Measurements from ENCODE around the gene PDE5A. TPM values are rescaled to one million over a fixed set of nuclear protein-coding genes. Genes with fewer than 3 reads are reported as not detected.

PDE5A gene
- total and polyA plus RNA-seq, 10 of the 15 experiments (the other 5 are each of a cell fraction or from before 2014, with no cell fraction given): under 0.01 to 3.9 (median 0.26) TPM; not detected in 1

- intact Hi-C loops (cut with micrococcal nuclease; ENCODE audit: unreplicated experiment): no loop called here
- Histone ChIP-seq H4K20me1 (ENCODE audit: control insufficient read depth, insufficient read depth) (no peaks in the 10 kb centered on the region), H3K79me2 (ENCODE audit: control insufficient read depth, insufficient read depth, low read length) (no peaks in the 10 kb centered on the region), H3K9ac (ENCODE audit: control insufficient read depth, insufficient read depth, low read length) (no peak overlapping the region), H3K4me1 (ENCODE audit: control insufficient read depth, insufficient read depth, low read length) (no peaks in the 10 kb centered on the region), H3K36me3 (ENCODE audit: control insufficient read depth in 2 of 2, insufficient read depth in 2 of 2, low read length in 1 of 2) (no peaks in the 10 kb centered on the region), H2AFZ (ENCODE audit: control insufficient read depth, low read depth, low read length) (no peak overlapping the region), H3K27me3 (replicated peaks in 1 of 2; ENCODE audit: control insufficient read depth in 2 of 2, insufficient read depth in 2 of 2, low read length in 1 of 2) (no peaks in the 10 kb centered on the region), H3K4me2 (ENCODE audit: control insufficient read depth, insufficient read depth) (no peak overlapping the region), H3K4me3 (no peak overlapping the region), H3K27ac (ENCODE audit: control insufficient read depth, insufficient read depth) (no peak overlapping the region), H3K9me3 (replicated peaks; ENCODE audit: control insufficient read depth, insufficient read depth, low read length) (no peaks in the 10 kb centered on the region)
- no peak for DNase-seq (ENCODE audit: low read depth, low spot score)
- no peak for FAIRE-seq
- no TSS peak for BruUV-seq (replicated peaks)
- ChIA-PET SMC1A (ENCODE audit: uncharacterized antibody, unreplicated experiment) (no interaction called here), CTCF (no interaction called here), RAD21 (ENCODE audit: unreplicated experiment) (no interaction called here), POLR2A (no interaction called here)
- no peak; the same call in 2 of the 3 replicates for ATAC-seq
- WGBS (ENCODE audit: insufficient coverage, insufficient replicate concordance, low lambda C conversion rate, missing lambda C conversion rate): 45% methylated on average over 1 of the region's 1 CpG
- in situ Hi-C loops (cut with MboI): no loop called here
- TF ChIP-seq RUNX3 (IDR thresholded peaks at IDR 0.05; ENCODE audit: low read length): no peak
- no peak for TF ChIP-seq CUX1 (IDR thresholded peaks at IDR 0.05; ENCODE audit: insufficient replicate concordance, low read depth, low read length)
- TF ChIP-seq MEF2A (IDR thresholded peaks at IDR 0.05; ENCODE audit: insufficient read depth, low read depth, low read length): no peak
- TF ChIP-seq CREM (IDR thresholded peaks at IDR 0.05; ENCODE audit: low read depth): no peak
- no peak for TF ChIP-seq REST (IDR thresholded peaks at IDR 0.05; ENCODE audit: low read depth, low read length)
- TF ChIP-seq ZBTB33 (IDR thresholded peaks at IDR 0.05): no peak
- TF ChIP-seq CEBPZ (IDR thresholded peaks at IDR 0.05; ENCODE audit: low read depth, low read length): no peak
- no peak for TF ChIP-seq PAX8 (IDR thresholded peaks at IDR 0.05)
- TF ChIP-seq JUND (IDR thresholded peaks at IDR 0.05; ENCODE audit: low read depth, low read length): no peak
- TF ChIP-seq SMAD5 (IDR thresholded peaks at IDR 0.05; ENCODE audit: low read depth): no peak
- no peak for TF ChIP-seq GABPA (IDR thresholded peaks at IDR 0.05; ENCODE audit: low read depth)
Measured at GRCh38 chr4:119592830-119593229, 35.8 kb downstream of the PDE5A start.

All from GM12878 (cell line).